H1 (cell line): ENCODE results near the gene PRC1. TPM values are rescaled to one million over a fixed set of nuclear protein-coding genes. Genes with fewer than 3 reads are reported as not detected.

Experiments used
- CTCF ChIA-PET: fragments of 300-600 bp; sonication (Branson Sonifier 250); formaldehyde crosslinking; loops from one replicate; lab custom pipeline; 2021; ENCODE audit not compliant: partially characterized antibody; lab: Charles Lee
- POLR2A ChIA-PET: fragments of 300-600 bp; sonication (Branson Sonifier 250); formaldehyde crosslinking; loops from one replicate; lab custom pipeline; 2021; ENCODE audit warnings: inconsistent platforms; ENCODE audit not compliant: partially characterized antibody; lab: Charles Lee
- DNase-seq, 2 experiments: peaks; one replicate each; pipeline versions ENCODE4 v3.0.0 to v3.0.0-alpha.2; 2010 to 2022; ENCODE audit warnings: low spot score in 2 of 2, low read depth in 1 of 2, mixed read lengths in 1 of 2
- FAIRE-seq: peaks from 2 replicates; lab custom pipeline; 2011; peaks lifted over from hg19 to GRCh38; lab: Jason Lieb, UNC
- H2AFZ ChIP-seq: 2 replicates; pipeline ENCODE4 v1.8.1; 2012; ENCODE audit warnings: low read length, inconsistent platforms
- H2AK5ac ChIP-seq: 2 replicates; pipeline ENCODE4 v1.6.1; 2013; ENCODE audit warnings: low read depth, low read length
- H2BK120ac ChIP-seq: replicated peaks from 2 replicates; pipeline ENCODE3; 2013; ENCODE audit warnings: low read depth, low read length, inconsistent platforms
- H2BK12ac ChIP-seq: 2 replicates; pipeline ENCODE4 v1.6.1; 2013; ENCODE audit warnings: low read depth, low read length
- H2BK15ac ChIP-seq: 2 replicates; pipeline ENCODE4 v1.6.1; 2013; ENCODE audit warnings: low read length
- H2BK20ac ChIP-seq: 2 replicates; pipeline ENCODE4 v1.6.1; 2013; ENCODE audit warnings: low read length
- H2BK5ac ChIP-seq: 2 replicates; pipeline ENCODE4 v1.6.1; 2013; ENCODE audit warnings: low read depth, low read length
- H3K14ac ChIP-seq: 2 replicates; pipeline ENCODE4 v1.6.1; 2013; ENCODE audit warnings: inconsistent platforms; ENCODE audit not compliant: insufficient read length
- H3K18ac ChIP-seq: 2 replicates; pipeline ENCODE4 v1.6.1; 2013; ENCODE audit warnings: low read length; ENCODE audit errors: extremely low read depth
- H3K23ac ChIP-seq: 2 replicates; pipeline ENCODE4 v1.6.1; 2013; ENCODE audit warnings: inconsistent platforms; ENCODE audit not compliant: insufficient read length
- H3K23me2 ChIP-seq: 2 replicates; pipeline ENCODE4 v1.6.1; 2013; ENCODE audit warnings: low read depth, low read length
- H3K27ac ChIP-seq: 2 replicates; pipeline ENCODE4 v1.6.1; 2011; ENCODE audit warnings: low read depth, low read length, inconsistent platforms
- H3K27me3 ChIP-seq, 4 experiments: replicated peaks in 1 of 4; 1 replicate in 1 of 4; 2 replicates in 3 of 4; pipeline versions ENCODE4 v1.6.1 to v1.8.1; 2011 to 2013; ENCODE audit warnings: low read length in 3 of 4, mild to moderate bottlenecking in 3 of 4, inconsistent platforms in 2 of 4, mixed read lengths in 2 of 4, moderate library complexity in 1 of 4; ENCODE audit not compliant: control insufficient read depth in 3 of 4, insufficient read depth in 3 of 4; ENCODE audit errors: extremely low read depth in 1 of 4
- H3K36me3 ChIP-seq, 4 experiments: 2 replicates each; pipeline versions ENCODE4 v1.6.1 to v1.8.1; 2011 to 2013; ENCODE audit warnings: mild to moderate bottlenecking in 4 of 4, low read length in 3 of 4, moderate library complexity in 2 of 4, control low read depth in 1 of 4, inconsistent platforms in 1 of 4; ENCODE audit not compliant: insufficient read depth in 4 of 4, control insufficient read depth in 2 of 4
- H3K4ac ChIP-seq: replicated peaks from 2 replicates; pipeline ENCODE3; 2013; ENCODE audit warnings: low read length, low read depth, mixed read lengths, inconsistent platforms; ENCODE audit not compliant: insufficient read length
- H3K4me1 ChIP-seq, 4 experiments: replicated peaks in 1 of 4; 1 replicate in 1 of 4; 2 replicates in 3 of 4; pipeline versions ENCODE4 v1.6.1 to v1.8.1; 2011 to 2013; ENCODE audit warnings: low read length in 3 of 4, inconsistent platforms in 2 of 4, mixed read lengths in 1 of 4; ENCODE audit not compliant: insufficient read depth in 4 of 4, control insufficient read depth in 3 of 4
- H3K4me2 ChIP-seq, 2 experiments: 2 replicates each; pipeline versions ENCODE4 v1.6.1 to v1.8.1; 2011 to 2013; ENCODE audit warnings: low read depth in 2 of 2, low read length in 2 of 2, control low read depth in 1 of 2, inconsistent platforms in 1 of 2, mild to moderate bottlenecking in 1 of 2; ENCODE audit not compliant: insufficient read depth in 1 of 2
- H3K4me3 ChIP-seq, 4 experiments: fragments of 200-600, 300-600 bp in 1 of 4; sonication (generic), shearing (Covaris generic), sonication (Bioruptor Twin) in 1 of 4; 2 replicates each; pipeline versions ENCODE4 v1.5.1 to v1.8.1; 2011 to 2016; ENCODE audit warnings: low read length in 4 of 4, low read depth in 3 of 4, control low read depth in 2 of 4, inconsistent platforms in 2 of 4, mild to moderate bottlenecking in 2 of 4, mixed read lengths in 1 of 4, moderate library complexity in 1 of 4; ENCODE audit not compliant: insufficient read depth in 2 of 4; ENCODE audit errors: extremely low read depth in 1 of 4
- H3K56ac ChIP-seq: replicated peaks from 2 replicates; pipeline ENCODE3; 2013; ENCODE audit warnings: low read depth, mild to moderate bottlenecking, mixed read lengths, low read length, inconsistent platforms; ENCODE audit not compliant: insufficient read length
- H3K79me1 ChIP-seq: 2 replicates; pipeline ENCODE4 v1.6.1; 2013; ENCODE audit warnings: low read depth, low read length, control low read depth
- H3K79me2 ChIP-seq, 2 experiments: 2 replicates each; pipeline versions ENCODE4 v1.6.1 to v1.8.1; 2012 to 2013; ENCODE audit warnings: low read length in 2 of 2, mild to moderate bottlenecking in 2 of 2, inconsistent platforms in 1 of 2; ENCODE audit not compliant: insufficient read depth in 2 of 2, control insufficient read depth in 1 of 2
- H3K9ac ChIP-seq, 4 experiments: replicated peaks in 1 of 4; 1 replicate in 1 of 4; 2 replicates in 3 of 4; pipeline versions ENCODE4 v1.6.1 to v1.8.1; 2011 to 2013; ENCODE audit warnings: low read depth in 3 of 4, low read length in 3 of 4, control low read depth in 2 of 4, mild to moderate bottlenecking in 2 of 4, moderate library complexity in 2 of 4, inconsistent platforms in 1 of 4; ENCODE audit errors: extremely low read depth in 1 of 4
- H3K9me3 ChIP-seq, 2 experiments: 2 replicates each; pipeline versions ENCODE4 v1.6.1 to v1.8.1; 2012 to 2013; ENCODE audit warnings: mild to moderate bottlenecking in 2 of 2, moderate library complexity in 2 of 2, control low read depth in 1 of 2, inconsistent platforms in 1 of 2, low read depth in 1 of 2, low read length in 1 of 2, mixed read lengths in 1 of 2; ENCODE audit not compliant: insufficient read depth in 2 of 2
- H4K20me1 ChIP-seq, 2 experiments: replicated peaks in 1 of 2; 2 replicates each; pipeline versions ENCODE3 to v1.8.1; 2011 to 2013; ENCODE audit warnings: inconsistent platforms in 2 of 2, low read length in 2 of 2, mild to moderate bottlenecking in 1 of 2; ENCODE audit not compliant: insufficient read depth in 2 of 2, control insufficient read depth in 1 of 2
- H4K5ac ChIP-seq: 2 replicates; pipeline ENCODE4 v1.6.1; 2013; ENCODE audit warnings: low read length, low read depth, mixed read lengths, inconsistent platforms; ENCODE audit not compliant: insufficient read length
- H4K8ac ChIP-seq: 2 replicates; pipeline ENCODE4 v1.8.0; 2013; ENCODE audit warnings: mild to moderate bottlenecking, moderate library complexity, low read length, inconsistent platforms; ENCODE audit not compliant: insufficient read depth; ENCODE audit errors: extremely low read depth
- H4K91ac ChIP-seq: replicated peaks from 2 replicates; pipeline ENCODE3; 2013; ENCODE audit warnings: low read length, mixed read lengths, inconsistent platforms; ENCODE audit not compliant: insufficient read length
- BACH1 ChIP-seq: IDR thresholded peaks from 2 replicates; pipeline ENCODE4 v1.6.1; 2012; ENCODE audit warnings: low read length, improper control_type of control experiment
- CBX5 ChIP-seq: fragments of 300-800, 300-1000 bp; sonication (generic); IDR thresholded peaks from 2 replicates; pipeline ENCODE4 v1.7.1; 2016; ENCODE audit warnings: antibody characterized with exemption, low read length, low read depth
- CEBPB ChIP-seq: IDR thresholded peaks from 2 replicates; pipeline ENCODE4 v1.6.1; 2012; ENCODE audit warnings: low read depth, low read length
- E2F6 ChIP-seq: IDR thresholded peaks from 2 replicates; pipeline ENCODE4 v1.6.1; 2012; ENCODE audit warnings: inconsistent platforms
- EZH2 ChIP-seq: fragments of 200-600 bp; sonication (generic); IDR thresholded peaks from 2 replicates; pipeline ENCODE4 v1.7.1; 2012; ENCODE audit warnings: low read depth, mild to moderate bottlenecking, moderate library complexity, low read length, inconsistent platforms; ENCODE audit not compliant: severe bottlenecking
- JUN ChIP-seq: IDR thresholded peaks from 2 replicates; pipeline ENCODE4 v1.6.1; 2011; ENCODE audit warnings: low read depth, mild to moderate bottlenecking, improper control_type of control experiment, low read length
- POU5F1 ChIP-seq: IDR thresholded peaks from 2 replicates; pipeline ENCODE4 v1.6.1; 2011; ENCODE audit warnings: low read depth, mild to moderate bottlenecking, low read length, moderate library complexity
- RAD21 ChIP-seq, 2 experiments: IDR thresholded peaks in 1 of 2; conservative IDR thresholded peaks in 1 of 2; 2 replicates each; pipeline ENCODE4 v1.6.1; 2011; ENCODE audit warnings: low read depth in 2 of 2, low read length in 2 of 2, improper control_type of control experiment in 1 of 2, inconsistent platforms in 1 of 2, mild to moderate bottlenecking in 1 of 2, moderate library complexity in 1 of 2
- RBBP5 ChIP-seq: IDR thresholded peaks from 2 replicates; pipeline ENCODE4 v1.7.1; 2012; ENCODE audit warnings: low read depth, mild to moderate bottlenecking, inconsistent platforms, low read length, moderate library complexity, borderline replicate concordance
- SIRT6 ChIP-seq: IDR thresholded peaks from one replicate; pipeline ENCODE4 v1.7.1; 2012; ENCODE audit warnings: low read length, inconsistent platforms
- SRF ChIP-seq: IDR thresholded peaks from 2 replicates; pipeline ENCODE4 v1.6.1; 2011; ENCODE audit warnings: mild to moderate bottlenecking, low read depth, low read length, moderate library complexity
- SUZ12 ChIP-seq: fragments of 200-600 bp; sonication (generic); IDR thresholded peaks from 2 replicates; pipeline ENCODE4 v1.6.1; 2012; ENCODE audit warnings: mild to moderate bottlenecking, inconsistent platforms, low read length, moderate library complexity, mixed read lengths
- YY1 ChIP-seq: IDR thresholded peaks from 2 replicates; pipeline ENCODE4 v1.6.1; 2011; ENCODE audit warnings: low read depth, mild to moderate bottlenecking, low read length
- WGBS, 2 experiments: shearing (Covaris generic) in 1 of 2; methylation state at CpG; one replicate each; pipeline versions ENCODE4 v1.1.6 to v1.1.7; 2013 to 2015; ENCODE audit warnings: low lambda C conversion rate in 2 of 2, mixed read lengths in 2 of 2, inconsistent platforms in 1 of 2, low coverage in 1 of 2, missing lambda C conversion rate in 1 of 2; ENCODE audit not compliant: insufficient replicate concordance in 2 of 2, insufficient coverage in 1 of 2, insufficient read length in 1 of 2; ENCODE audit errors: extremely low coverage in 1 of 2, missing lambda C conversion rate in 1 of 2; 5-methylcytosine and 5-hydroxymethylcytosine counted together
- polyA plus RNA-seq, 7 experiments: library from polyadenylated mRNA; depleted of rRNA in 3 of 7; stranded (reverse) in 5 of 7; unstranded in 2 of 7; fragments of >200 nt in 5 of 7; fragments of 200-250 nt in 2 of 7; gene quantifications; 1 replicate in 5 of 7; 2 replicates in 1 of 7; 4 replicates in 1 of 7; pipeline versions ENCODE4 v1.2.1 to v1.2.3, GENCODE V29; 2011 to 2013; ENCODE audit warnings: missing spikeins in 2 of 7, mixed read lengths in 2 of 7
- total RNA-seq: library from RNA; stranded (reverse); fragmentation: NEBNext Ultra II Directional; extraction: Animal tissue kit (Norgen Biotek cat#: 25700); gene quantifications from 2 replicates; pipeline ENCODE4 v1.2.1, GENCODE V29; 2021

The PRC1 gene
- total and polyA plus RNA-seq, 2 of the 8 experiments (the other 6 are each of a cell fraction or from before 2014, with no cell fraction given): 90.7 to 181 TPM

- no peak overlapping the region for H4K91ac ChIP-seq
- no peak overlapping the region for H2BK15ac ChIP-seq
- H2BK120ac ChIP-seq: no peak overlapping the region
- H3K23ac ChIP-seq: no peak overlapping the region
- no peak overlapping the region for H3K4me3 ChIP-seq
- H3K27me3 ChIP-seq: no peaks in the 10 kb centered on the region
- H3K79me2 ChIP-seq: no peaks in the 10 kb centered on the region
- POLR2A ChIA-PET: interaction anchor here (0.8 kb wide), 1 partner anchor 15 kb away, joined by 3 read pairs; no protein-coding TSS in a partner anchor
- no peak overlapping the region for H4K8ac ChIP-seq
- no peaks in the 10 kb centered on the region for H3K4me1 ChIP-seq
- H3K23me2 ChIP-seq: no peaks in the 10 kb centered on the region
- peaks cover 17 to 75% (median 44%) of the 10 kb centered on the region in 4 experiments for H3K36me3 ChIP-seq
- no peak overlapping the region for H3K14ac ChIP-seq
- no peak overlapping the region for H2AK5ac ChIP-seq
- no peak overlapping the region for H2BK12ac ChIP-seq
- H4K20me1 ChIP-seq: peaks cover 2 to 4% of the 10 kb centered on the region in 2 experiments
- DNase-seq: no peak
- H3K4me2 ChIP-seq: no peak overlapping the region
- H3K4ac ChIP-seq: no peak overlapping the region
- no peak overlapping the region for H2BK20ac ChIP-seq
- H3K56ac ChIP-seq: no peak overlapping the region
- H4K5ac ChIP-seq: no peak overlapping the region
- H3K18ac ChIP-seq: no peak overlapping the region
- no peaks in the 10 kb centered on the region; the same call in 1 of the 2 replicates for H3K79me1 ChIP-seq
- 82% methylated on average over 8 of the region's 8 CpGs; no CpG with 5 or more reads in 1 of the 2 experiments for WGBS, 2 experiments
- CTCF ChIA-PET: interaction anchor here (0.9 to 20.7 kb wide), 4 partner anchors 8 to 145 kb away, joined by 3 to 306 read pairs (median 154); partner anchors contain the start of genes HDDC3, RCCD1 and UNC45A
- no peak overlapping the region for H2AFZ ChIP-seq
- H3K27ac ChIP-seq: no peak overlapping the region
- H2BK5ac ChIP-seq: no peak overlapping the region; the same call in 1 of the 2 replicates
- no peaks in the 10 kb centered on the region for H3K9me3 ChIP-seq
- FAIRE-seq: no peak
- H3K9ac ChIP-seq: no peak overlapping the region
- TF ChIP-seq CBX5 (no peak), SIRT6 (no peak), BACH1 (no peak), RAD21 (IDR thresholded peaks at IDR 0.05 in 1 of 2, conservative IDR thresholded peaks at IDR 0.05 in 1 of 2; ENCODE audit: low read depth in 2 of 2, low read length in 2 of 2) (no peak), JUN (no peak), E2F6 (no peak), YY1 (no peak), RBBP5 (no peak), SUZ12 (no peak), POU5F1 (no peak), SRF (no peak), CEBPB (no peak), EZH2 (no peak)
Measured at GRCh38 chr15:90946941-90947576, 47.3 kb downstream of the PRC1 start.
